IMR-90 (cell line): ENCODE measurements around the gene CMIP.

Source experiments
- CHD1 ChIP-seq: IDR thresholded peaks from 2 replicates; pipeline ENCODE4 v1.6.1; 2012; ENCODE audit warnings: low read depth, low read length, improper control_type of control experiment
- CTCF ChIP-seq: conservative IDR thresholded peaks from 2 replicates; pipeline ENCODE4 v1.5.1; 2012; ENCODE audit warnings: mild to moderate bottlenecking, low read depth, low read length, improper control_type of control experiment
- MAFK ChIP-seq: IDR thresholded peaks from 2 replicates; pipeline ENCODE4 v1.6.1; 2012; ENCODE audit warnings: low read depth, low read length, improper control_type of control experiment
- MXI1 ChIP-seq: IDR thresholded peaks from 2 replicates; pipeline ENCODE4 v1.6.1; 2012; ENCODE audit warnings: low read depth, mild to moderate bottlenecking, low read length, moderate library complexity, borderline replicate concordance
- POLR2A ChIP-seq: IDR thresholded peaks from 2 replicates; pipeline ENCODE4 v1.6.1; 2012; ENCODE audit warnings: mild to moderate bottlenecking, low read depth, low read length
- SMC3 ChIP-seq: fragments of 150-350 bp; IDR thresholded peaks from 2 replicates; pipeline ENCODE4 v1.6.1; 2016; ENCODE audit warnings: low read depth, mild to moderate bottlenecking, antibody characterized with exemption, low read length, moderate library complexity
- USF2 ChIP-seq: fragments of 150-350 bp; IDR thresholded peaks from 2 replicates; pipeline ENCODE4 v1.6.1; 2017; ENCODE audit warnings: mild to moderate bottlenecking, antibody characterized with exemption, low read length, low read depth

- TF ChIP-seq CHD1 (no peak), CTCF (no peak), POLR2A (no peak), MAFK (no peak), SMC3 (no peak), MXI1 (no peak), USF2 (no peak)
These were observed 181.6 kb downstream of the CMIP start for GRCh38 chr16:81626181-81626674.
